Breast epithelium (tissue), 4 donors: ENCODE results near the gene ATAD2B. TPM values are rescaled to one million over a fixed set of nuclear protein-coding genes. Genes with fewer than 3 reads are reported as not detected.

Source experiments
- DNase-seq, 2 donors: peaks; one replicate each; pipeline ENCODE4 v3.0.0-alpha.2; 2019; ENCODE audit warnings: low spot score in 2 of 2
- H3K27ac ChIP-seq, 2 donors: fragments of 200-600 bp; sonication (generic) in 1 of 2; one replicate each; pipeline ENCODE4 v1.5.1; 2016 to 2019; ENCODE audit warnings: mild to moderate bottlenecking in 1 of 2
- H3K27me3 ChIP-seq, 2 donors: fragments of 200-600 bp; sonication (generic) in 1 of 2; one replicate each; pipeline versions ENCODE4 v1.5.1 to v1.6.0; 2017 to 2019; ENCODE audit warnings: control low read depth in 1 of 2, mild to moderate bottlenecking in 1 of 2
- H3K36me3 ChIP-seq: fragments of 200-600 bp; one replicate; pipeline ENCODE4 v1.5.1; 2019
- H3K4me1 ChIP-seq, 2 donors: fragments of 200-600 bp; sonication (generic); one replicate each; pipeline ENCODE4 v1.5.1; 2016 to 2019; ENCODE audit warnings: control low read depth in 1 of 2
- H3K4me3 ChIP-seq, 3 donors: fragments of 200-600 bp; sonication (generic); 1 replicate in 2 of 3; 2 replicates in 1 of 3; pipeline ENCODE4 v1.5.1; 2016 to 2019; ENCODE audit warnings: mild to moderate bottlenecking in 3 of 3, moderate library complexity in 2 of 3
- H3K9me3 ChIP-seq, 2 donors: fragments of 200-600 bp; sonication (generic) in 1 of 2; one replicate each; pipeline ENCODE4 v1.5.1; 2016 to 2019; ENCODE audit warnings: control low read depth in 1 of 2
- CTCF ChIP-seq, 3 donors: fragments of 450-650 bp; IDR thresholded peaks; one replicate each; pipeline ENCODE4 v1.5.1; 2016 to 2017; ENCODE audit warnings: antibody characterized with exemption in 3 of 3, mild to moderate bottlenecking in 3 of 3, moderate library complexity in 3 of 3
- POLR2A ChIP-seq: fragments of 450-650 bp; IDR thresholded peaks from one replicate; pipeline ENCODE4 v1.6.1; 2016; ENCODE audit warnings: antibody characterized with exemption, mild to moderate bottlenecking, moderate library complexity
- POLR2AphosphoS5 ChIP-seq, 3 donors: sonication (generic); formaldehyde crosslinking; IDR thresholded peaks; one replicate each; pipeline ENCODE4 v1.6.1; 2017; ENCODE audit warnings: antibody characterized with exemption in 3 of 3
- intact Hi-C: fragments of 100-400 bp; cut with DNase I; formaldehyde crosslinking; loops from one replicate; pipeline ENCODE4 v1.15.1; 2023; ENCODE audit warnings: low total_unique reads
- total RNA-seq, 3 donors: library from RNA; depleted of rRNA; stranded (reverse); fragments of >200 nt; gene quantifications; one replicate each; pipeline ENCODE4 v1.1.0, GENCODE V29; 2016

ATAD2B gene
- total RNA-seq, 3 donors from 2014 or later: 22.6 to 48.1 (median 34.4) TPM

GRCh38 chr2:23772684-23773083, 154.2 kb downstream of the ATAD2B start:
- no peaks in the 10 kb centered on the region for H3K36me3 ChIP-seq
- intact Hi-C loops: no loop called here
- H3K4me3 ChIP-seq: no peak overlapping the region
- H3K27me3 ChIP-seq: no peaks in the 10 kb centered on the region
- H3K4me1 ChIP-seq: no peaks in the 10 kb centered on the region
- no peak for DNase-seq
- no peak for TF ChIP-seq POLR2A
- no peak for TF ChIP-seq POLR2AphosphoS5 (IDR thresholded peaks at IDR 0.05)
- no peak for TF ChIP-seq CTCF (IDR thresholded peaks at IDR 0.05)
- H3K9me3 ChIP-seq: no peaks in the 10 kb centered on the region
- no peak overlapping the region for H3K27ac ChIP-seq

GRCh38 chr2:23772056-23772455, 154.9 kb downstream of the ATAD2B start:
- no peaks in the 10 kb centered on the region for H3K36me3 ChIP-seq
- H3K4me1 ChIP-seq: no peaks in the 10 kb centered on the region
- no peak for TF ChIP-seq POLR2A
- TF ChIP-seq POLR2AphosphoS5 (IDR thresholded peaks at IDR 0.05): no peak
- TF ChIP-seq CTCF (IDR thresholded peaks at IDR 0.05): no peak
- H3K4me3 ChIP-seq: no peak overlapping the region
- no peaks in the 10 kb centered on the region for H3K9me3 ChIP-seq
- intact Hi-C loops: no loop called here
- DNase-seq: no peak
- H3K27me3 ChIP-seq: no peaks in the 10 kb centered on the region
- no peak overlapping the region for H3K27ac ChIP-seq

GRCh38 chr2:23769364-23769763, 157.6 kb downstream of the ATAD2B start:
- Histone ChIP-seq H3K9me3 (no peaks in the 10 kb centered on the region), H3K4me1 (no peaks in the 10 kb centered on the region), H3K36me3 (no peaks in the 10 kb centered on the region), H3K4me3 (no peak overlapping the region), H3K27ac (no peak overlapping the region), H3K27me3 (no peaks in the 10 kb centered on the region)
- TF ChIP-seq POLR2AphosphoS5 (IDR thresholded peaks at IDR 0.05): no peak
- TF ChIP-seq CTCF (IDR thresholded peaks at IDR 0.05): no peak
- no peak for TF ChIP-seq POLR2A
- intact Hi-C loops: no loop called here
- DNase-seq: no peak

- TF ChIP-seq POLR2A (no peak), CTCF (IDR thresholded peaks at IDR 0.05) (no peak), POLR2AphosphoS5 (IDR thresholded peaks at IDR 0.05) (no peak)
- Histone ChIP-seq H3K27ac (no peak overlapping the region), H3K36me3 (no peaks in the 10 kb centered on the region), H3K4me3 (no peak overlapping the region), H3K9me3 (no peaks in the 10 kb centered on the region), H3K27me3 (no peaks in the 10 kb centered on the region), H3K4me1 (no peaks in the 10 kb centered on the region)
- DNase-seq: no peak
- intact Hi-C loops: no loop called here
Observed at GRCh38 chr2:23767876-23768621, 158.9 kb downstream of the ATAD2B start.

- intact Hi-C loops: no loop called here
- Histone ChIP-seq H3K4me3 (no peak overlapping the region), H3K27me3 (no peaks in the 10 kb centered on the region), H3K9me3 (no peaks in the 10 kb centered on the region), H3K4me1 (no peaks in the 10 kb centered on the region), H3K36me3 (no peaks in the 10 kb centered on the region), H3K27ac (no peak overlapping the region)
- TF ChIP-seq POLR2A (no peak), CTCF (IDR thresholded peaks at IDR 0.05) (no peak), POLR2AphosphoS5 (IDR thresholded peaks at IDR 0.05) (no peak)
- no peak for DNase-seq
Observed at GRCh38 chr2:23762141-23762540, 164.8 kb downstream of the ATAD2B start.
